Activated CD8-positive, alpha-beta memory T cell treated with anti-CD3 and anti-CD28 coated beads, Interleukin-2, amount 10 ng/mL, durations not matched to agents 7 days and 5 days (primary cell): ENCODE results near the gene APLF. TPM values are rescaled to one million over a fixed set of nuclear protein-coding genes. Genes with fewer than 3 reads are reported as not detected.
"Not testable (repeated sequence)": the region's sequence is repeated elsewhere in the genome, so short reads cannot be mapped to it uniquely, and the experiment has no call there.

ENCODE experiments used
- ATAC-seq: fragments of 150-1000 bp; cut with Tn5 transposase; one replicate; pipeline ENCODE4 v1.10.0; 2021; ENCODE audit warnings: moderate library complexity
- CTCF ChIA-PET: fragments of 350-600 bp; sonication (Branson Sonifier 250); formaldehyde crosslinking; loops from one replicate; lab custom pipeline; 2021; ENCODE audit warnings: antibody characterized with exemption; lab: Charles Lee
- DNase-seq: peaks from one replicate; pipeline ENCODE4 v3.0.0-alpha.2; 2020
- H3K27ac Mint-ChIP-seq: one replicate; pipeline ENCODE4 v1.8.0; 2021; ENCODE audit warnings: mild to moderate bottlenecking, mixed read lengths
- H3K27me3 Mint-ChIP-seq: one replicate; pipeline ENCODE4 v1.8.0; 2021; ENCODE audit warnings: mixed read lengths
- H3K36me3 Mint-ChIP-seq: one replicate; pipeline ENCODE4 v1.8.0; 2021; ENCODE audit warnings: mild to moderate bottlenecking, mixed read lengths
- H3K4me1 Mint-ChIP-seq: one replicate; pipeline ENCODE4 v1.8.0; 2021; ENCODE audit warnings: mixed read lengths
- H3K4me3 Mint-ChIP-seq: one replicate; pipeline ENCODE4 v1.8.0; 2021; ENCODE audit warnings: mild to moderate bottlenecking, moderate library complexity, mixed read lengths
- H3K9me3 Mint-ChIP-seq: one replicate; pipeline ENCODE4 v1.8.0; 2022; ENCODE audit warnings: low read depth, mixed read lengths
- total RNA-seq, 2 experiments: library from RNA; stranded (reverse); gene quantifications; one replicate each; pipeline ENCODE4 v1.2.3, GENCODE V29; 2021

Gene APLF
- total RNA-seq, 2 experiments from 2014 or later: 3.0 to 3.3 TPM

DNA sequence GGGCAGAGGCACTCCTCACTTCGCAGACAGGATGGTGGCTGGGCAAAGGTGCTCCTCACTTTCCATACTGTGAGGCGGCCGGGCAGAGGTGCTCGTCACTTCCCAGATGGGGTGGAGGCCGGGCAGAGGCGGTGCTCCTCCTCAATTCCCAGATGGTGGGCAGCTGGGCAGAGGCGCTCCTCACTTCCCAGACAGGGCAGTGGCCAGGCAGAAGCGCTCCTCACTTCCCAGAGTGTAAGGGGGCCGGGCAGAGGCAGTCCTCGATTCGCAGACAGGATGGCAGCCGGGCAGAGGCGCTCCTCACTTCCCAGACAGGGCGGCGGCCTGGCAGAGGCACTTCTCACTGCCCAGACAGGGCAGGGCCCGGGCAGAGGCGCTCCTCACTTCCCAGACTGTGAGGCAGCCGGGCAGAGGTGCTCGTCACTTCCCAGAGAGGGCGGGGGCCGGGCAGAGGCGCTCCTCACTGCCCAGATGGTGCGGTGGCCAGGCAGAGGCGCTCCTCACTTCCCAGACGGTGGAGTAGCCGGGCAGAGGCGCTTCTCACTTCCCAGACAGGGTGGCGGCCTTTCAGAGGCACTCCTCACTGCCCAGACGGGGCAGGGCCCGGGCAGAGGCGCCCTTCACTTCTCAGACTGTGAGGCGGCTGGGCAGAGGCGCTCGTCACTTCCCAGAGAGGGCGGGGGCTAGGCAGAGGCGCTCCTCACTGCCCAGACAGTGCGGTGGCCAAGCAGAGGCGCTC lies 60.1 kb downstream of the APLF start:
- H3K36me3 Mint-ChIP-seq, ATAC-seq, H3K4me1 Mint-ChIP-seq, H3K4me3 Mint-ChIP-seq, H3K27me3 Mint-ChIP-seq, DNase-seq, H3K27ac Mint-ChIP-seq, CTCF ChIA-PET, H3K9me3 Mint-ChIP-seq: not testable (repeated sequence)

DNA sequence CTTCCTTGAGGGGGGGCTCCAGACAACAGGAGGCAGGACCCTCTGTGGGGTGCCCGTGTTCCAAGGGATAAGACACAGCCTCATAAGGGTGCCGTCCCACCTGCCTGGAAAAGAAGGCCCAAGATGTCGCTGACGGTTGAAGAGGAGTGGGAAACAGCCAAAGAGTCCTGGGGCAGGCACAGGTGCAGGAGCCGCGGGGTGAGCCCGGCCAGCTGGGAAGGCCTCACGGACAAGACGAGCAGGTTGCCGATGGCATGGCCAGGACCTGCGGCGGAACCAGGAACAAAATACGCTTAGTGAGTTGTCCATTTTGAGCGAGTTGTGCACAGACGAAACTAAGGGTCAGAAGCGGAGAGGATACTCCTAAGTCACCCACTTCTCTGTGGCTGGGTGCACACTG lies 61.8 kb downstream of the APLF start:
- not testable (repeated sequence) for ATAC-seq

GRCh38 chr2:68529651-68530050 lies 62.3 kb downstream of the APLF start:
- H3K4me1 Mint-ChIP-seq, H3K4me3 Mint-ChIP-seq, CTCF ChIA-PET, DNase-seq, ATAC-seq, H3K9me3 Mint-ChIP-seq, H3K27me3 Mint-ChIP-seq, H3K27ac Mint-ChIP-seq, H3K36me3 Mint-ChIP-seq: not testable (repeated sequence)

More for the DNA sequence above, 61.8 kb downstream of the APLF start:
- H3K4me1 Mint-ChIP-seq, H3K4me3 Mint-ChIP-seq, H3K9me3 Mint-ChIP-seq, H3K27me3 Mint-ChIP-seq, H3K36me3 Mint-ChIP-seq, H3K27ac Mint-ChIP-seq, CTCF ChIA-PET, DNase-seq: not testable (repeated sequence)

DNA sequence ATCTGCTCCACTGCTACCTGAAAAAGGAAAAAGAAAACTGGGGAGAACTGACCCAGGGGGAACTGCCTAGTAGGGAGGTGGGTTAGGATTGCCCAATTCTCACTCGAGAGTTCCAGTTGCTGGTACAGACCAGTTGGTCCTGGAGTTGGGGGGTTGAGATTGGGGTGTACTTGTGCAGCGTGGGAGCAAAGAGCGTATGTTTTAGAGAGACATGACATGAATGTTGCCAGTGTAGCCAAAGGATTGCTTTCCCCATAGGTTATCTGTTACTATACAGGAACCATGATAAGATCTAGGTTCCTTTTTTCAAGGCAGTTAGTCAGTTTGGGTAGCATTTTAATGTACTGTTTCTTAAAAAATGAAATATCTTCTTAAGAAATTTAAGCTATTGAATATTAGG lies 68.6 kb downstream of the APLF start:
- DNase-seq: no peak
- Mint-ChIP-seq H3K4me3 (no peak overlapping the region), H3K36me3 (peaks cover 12% of the 10 kb centered on the region), H3K27ac (no peak overlapping the region), H3K4me1 (peaks cover 9% of the 10 kb centered on the region), H3K27me3 (no peaks in the 10 kb centered on the region), H3K9me3 (peaks cover 2% of the 10 kb centered on the region)
- no peak for ATAC-seq
- CTCF ChIA-PET: interaction anchor here (0.6 to 1.0 kb wide), 2 partner anchors 73 to 340 kb away, joined by 3 to 4 read pairs; no protein-coding TSS in a partner anchor

- Mint-ChIP-seq H3K27me3 (no peaks in the 10 kb centered on the region), H3K9me3 (peaks cover 2% of the 10 kb centered on the region), H3K27ac (no peak overlapping the region), H3K36me3 (peaks cover 13% of the 10 kb centered on the region), H3K4me1 (peaks cover 9% of the 10 kb centered on the region), H3K4me3 (no peak overlapping the region)
- ATAC-seq: no peak
- no peak for DNase-seq
- CTCF ChIA-PET: no interaction called here
Observed at GRCh38 chr2:68537011-68537410, 69.6 kb downstream of the APLF start.

DNA sequence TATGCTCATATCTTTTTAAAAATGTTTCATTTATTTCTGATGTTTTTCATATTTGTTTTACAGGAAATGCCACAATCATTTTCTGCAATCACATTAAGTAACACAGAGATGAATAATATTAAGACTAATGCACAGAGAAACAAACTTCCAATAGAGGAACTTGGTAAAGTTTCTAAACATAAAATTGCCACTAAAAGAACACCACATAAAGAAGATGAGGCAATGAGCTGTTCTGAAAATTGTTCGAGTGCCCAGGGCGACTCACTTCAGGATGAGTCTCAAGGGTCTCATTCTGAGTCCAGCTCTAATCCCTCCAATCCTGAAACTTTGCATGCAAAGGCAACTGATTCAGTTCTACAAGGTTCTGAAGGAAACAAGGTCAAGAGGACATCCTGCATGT lies 70.4 kb downstream of the APLF start:
- no peak overlapping the region for H3K27ac Mint-ChIP-seq
- H3K36me3 Mint-ChIP-seq: peaks cover 13% of the 10 kb centered on the region
- peaks cover 9% of the 10 kb centered on the region for H3K4me1 Mint-ChIP-seq
- CTCF ChIA-PET: no interaction called here
- no peak overlapping the region for H3K4me3 Mint-ChIP-seq
- DNase-seq (no peak), ATAC-seq (no peak)
- H3K27me3 Mint-ChIP-seq: no peaks in the 10 kb centered on the region
- H3K9me3 Mint-ChIP-seq: peaks cover 2% of the 10 kb centered on the region

DNA sequence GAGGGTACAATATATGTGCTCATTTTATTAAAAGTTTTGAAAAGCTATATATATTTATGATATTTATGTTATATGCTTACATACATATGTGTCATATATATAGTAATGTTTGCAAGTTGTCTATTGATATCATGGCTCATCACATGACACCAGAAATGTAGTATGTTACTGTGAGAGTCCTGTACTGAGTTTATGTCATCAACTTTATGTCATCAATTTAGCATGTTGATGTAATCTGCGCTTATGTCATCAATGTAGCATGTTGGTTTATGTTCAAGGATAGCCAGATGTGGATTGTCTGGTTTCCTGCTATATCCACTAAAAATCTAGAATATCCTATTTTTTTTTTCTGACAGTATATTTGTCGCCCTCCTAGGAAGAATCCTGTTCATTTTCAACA lies 77.4 kb downstream of the APLF start:
- peaks cover 2% of the 10 kb centered on the region for H3K9me3 Mint-ChIP-seq
- CTCF ChIA-PET: no interaction called here
- no peak overlapping the region for H3K27ac Mint-ChIP-seq
- no peaks in the 10 kb centered on the region for H3K4me1 Mint-ChIP-seq
- H3K36me3 Mint-ChIP-seq: peaks cover 10% of the 10 kb centered on the region
- DNase-seq (no peak), ATAC-seq (no peak)
- no peaks in the 10 kb centered on the region for H3K27me3 Mint-ChIP-seq
- H3K4me3 Mint-ChIP-seq: no peak overlapping the region

GRCh38 chr2:68548396-68548795 lies 81.0 kb downstream of the APLF start:
- H3K27me3 Mint-ChIP-seq: no peaks in the 10 kb centered on the region
- H3K9me3 Mint-ChIP-seq: no peaks in the 10 kb centered on the region
- ATAC-seq (no peak), DNase-seq (no peak)
- CTCF ChIA-PET: no interaction called here
- peaks cover 3% of the 10 kb centered on the region for H3K36me3 Mint-ChIP-seq
- no peak overlapping the region for H3K4me3 Mint-ChIP-seq
- no peaks in the 10 kb centered on the region for H3K4me1 Mint-ChIP-seq
- no peak overlapping the region for H3K27ac Mint-ChIP-seq

- H3K4me3 Mint-ChIP-seq: no peak overlapping the region
- peaks cover 4% of the 10 kb centered on the region for H3K36me3 Mint-ChIP-seq
- DNase-seq (no peak), ATAC-seq (no peak)
- no peaks in the 10 kb centered on the region for H3K27me3 Mint-ChIP-seq
- no peak overlapping the region for H3K27ac Mint-ChIP-seq
- H3K9me3 Mint-ChIP-seq: no peaks in the 10 kb centered on the region
- CTCF ChIA-PET: interaction anchor here (1.7 kb wide), 1 partner anchor 42 kb away, joined by 7 read pairs; no protein-coding TSS in a partner anchor
- H3K4me1 Mint-ChIP-seq: no peaks in the 10 kb centered on the region
Observed at GRCh38 chr2:68553098-68553497, 85.7 kb downstream of the APLF start.

- H3K9me3 Mint-ChIP-seq, CTCF ChIA-PET, H3K27ac Mint-ChIP-seq, DNase-seq, H3K36me3 Mint-ChIP-seq, H3K4me3 Mint-ChIP-seq, H3K27me3 Mint-ChIP-seq, ATAC-seq: not testable (repeated sequence)
- peaks cover 11% of the 10 kb centered on the region for H3K4me1 Mint-ChIP-seq
Observed at GRCh38 chr2:68555425-68556206, 88.2 kb downstream of the APLF start.

- CTCF ChIA-PET: no interaction called here
- Mint-ChIP-seq H3K27ac (no peak overlapping the region), H3K4me3 (no peak overlapping the region), H3K9me3 (no peaks in the 10 kb centered on the region), H3K36me3 (peaks cover 2% of the 10 kb centered on the region), H3K4me1 (peaks cover 11% of the 10 kb centered on the region), H3K27me3 (no peaks in the 10 kb centered on the region)
- ATAC-seq (no peak), DNase-seq (no peak)
Observed at GRCh38 chr2:68556381-68556780, 89.0 kb downstream of the APLF start.

GRCh38 chr2:68558576-68558975 lies 91.2 kb downstream of the APLF start:
- Mint-ChIP-seq H3K27me3 (no peaks in the 10 kb centered on the region), H3K9me3 (no peaks in the 10 kb centered on the region), H3K4me1 (peaks cover 11% of the 10 kb centered on the region), H3K27ac (no peak overlapping the region), H3K36me3 (peaks cover 2% of the 10 kb centered on the region), H3K4me3 (no peak overlapping the region)
- CTCF ChIA-PET: interaction anchor here (1.2 kb wide), 1 partner anchor 33 kb away, joined by 3 read pairs; no protein-coding TSS in a partner anchor
- DNase-seq: no peak
- ATAC-seq: no peak

- DNase-seq: no peak
- Mint-ChIP-seq H3K9me3 (no peaks in the 10 kb centered on the region), H3K27ac (no peak overlapping the region), H3K4me1 (peaks cover 11% of the 10 kb centered on the region), H3K4me3 (no peak overlapping the region), H3K36me3 (peaks cover 2% of the 10 kb centered on the region), H3K27me3 (no peaks in the 10 kb centered on the region)
- ATAC-seq: no peak
- CTCF ChIA-PET: interaction anchor here (1.1 kb wide), 2 partner anchors 36 to 72 kb away, joined by 3 read pairs; no protein-coding TSS in a partner anchor
Observed at GRCh38 chr2:68559692-68560091, 92.3 kb downstream of the APLF start.

DNA sequence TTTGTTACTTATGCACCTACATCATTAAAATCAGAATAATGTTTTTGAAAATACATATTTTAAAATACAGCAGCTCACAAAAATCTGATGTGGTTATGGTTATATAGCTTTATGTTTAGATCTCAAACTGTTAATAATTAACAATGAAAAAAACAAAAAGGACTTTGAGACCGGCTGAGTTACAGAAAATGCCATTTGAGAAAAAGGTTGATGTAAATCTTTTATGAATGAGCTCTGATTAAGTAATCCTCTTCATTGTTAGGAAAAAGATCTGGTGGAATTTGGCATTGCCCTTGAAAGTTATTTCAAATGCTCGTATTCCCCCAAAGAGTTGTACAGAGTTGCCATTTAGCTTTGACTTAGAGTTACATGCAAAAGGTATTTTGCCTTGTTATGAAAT lies 93.2 kb downstream of the APLF start:
- CTCF ChIA-PET: interaction anchor here (1.1 kb wide), 1 partner anchor 73 kb away, joined by 3 read pairs; no protein-coding TSS in a partner anchor
- DNase-seq (no peak), ATAC-seq (no peak)
- Mint-ChIP-seq H3K9me3 (no peaks in the 10 kb centered on the region), H3K4me3 (no peak overlapping the region), H3K4me1 (peaks cover 11% of the 10 kb centered on the region), H3K36me3 (peaks cover 2% of the 10 kb centered on the region), H3K27me3 (no peaks in the 10 kb centered on the region), H3K27ac (no peak overlapping the region)
